Panc1 (cell line): ENCODE results near the gene TMSB10. TPM values are rescaled to one million over a fixed set of nuclear protein-coding genes. Genes with fewer than 3 reads are reported as not detected.

Source experiments
- ATAC-seq: fragments of 200-7000 bp; cut with Tn5 transposase; 2 replicates; pipeline ENCODE4 v1.9.1; 2020; ENCODE audit warnings: mild to moderate bottlenecking, moderate library complexity
- BruUV-seq: library from RNA; stranded (reverse); fragments of 400-500 nt; replicated peaks from 2 replicates; lab custom pipeline; 2021; lab: Mats Ljungman, UMichigan
- CTCF ChIA-PET: fragments of 300-600 bp; sonication (Branson Sonifier 250); formaldehyde crosslinking; loops from one replicate; lab custom pipeline; 2022; ENCODE audit warnings: antibody characterized with exemption; lab: Charles Lee
- POLR2A ChIA-PET: fragments of 300-600 bp; sonication (Branson Sonifier 250); formaldehyde crosslinking; loops from one replicate; lab custom pipeline; 2022; ENCODE audit warnings: antibody characterized with exemption; lab: Charles Lee
- DNase-seq: peaks from one replicate; pipeline ENCODE4 v3.0.0-alpha.2; 2010; ENCODE audit warnings: low read depth, low spot score
- H3K27ac ChIP-seq: 2 replicates; pipeline ENCODE4 v1.5.1; 2011; ENCODE audit warnings: mild to moderate bottlenecking, low read length, inconsistent platforms
- H3K27me3 ChIP-seq: fragments of 200-500 bp; sonication (Bioruptor generic); 2 replicates; pipeline ENCODE4 v1.6.0; 2014; ENCODE audit warnings: low read length, inconsistent platforms; ENCODE audit not compliant: control insufficient read depth, insufficient read depth
- H3K36me3 ChIP-seq: fragments of 200-500 bp; sonication (Bioruptor generic); 2 replicates; pipeline ENCODE4 v1.5.1; 2014; ENCODE audit warnings: inconsistent platforms, mild to moderate bottlenecking, low read length, moderate library complexity; ENCODE audit not compliant: control insufficient read depth, insufficient read depth
- H3K4me1 ChIP-seq: 2 replicates; pipeline ENCODE4 v1.5.1; 2011; ENCODE audit warnings: inconsistent platforms, mild to moderate bottlenecking, low read length, moderate library complexity; ENCODE audit not compliant: control insufficient read depth, insufficient read depth
- H3K4me3 ChIP-seq, 2 experiments: 2 replicates each; pipeline ENCODE4 v1.5.1; 2011 to 2012; ENCODE audit warnings: low read depth in 2 of 2, low read length in 2 of 2, mild to moderate bottlenecking in 2 of 2, inconsistent platforms in 1 of 2, moderate library complexity in 1 of 2
- H3K9me3 ChIP-seq: fragments of 200-500 bp; sonication (Bioruptor generic); 2 replicates; pipeline ENCODE4 v1.5.1; 2014; ENCODE audit warnings: low read depth, mild to moderate bottlenecking, inconsistent platforms, low read length, moderate library complexity; ENCODE audit not compliant: control insufficient read depth, insufficient read depth
- POLR2AphosphoS5 ChIP-seq: IDR thresholded peaks from 2 replicates; pipeline ENCODE4 v1.6.1; 2012; ENCODE audit warnings: mild to moderate bottlenecking, low read depth, low read length, moderate library complexity
- SIN3A ChIP-seq: IDR thresholded peaks from 2 replicates; pipeline ENCODE4 v1.6.1; 2012; ENCODE audit warnings: low read depth, mild to moderate bottlenecking, low read length, moderate library complexity, borderline replicate concordance; ENCODE audit not compliant: insufficient read depth
- TCF7L2 ChIP-seq: IDR thresholded peaks from 2 replicates; pipeline ENCODE4 v1.6.1; 2011; ENCODE audit warnings: mild to moderate bottlenecking, low read depth, low read length, inconsistent platforms
- in situ Hi-C: cut with HindIII; loops from 2 replicates; pipeline ENCODE4 v1.10.0; 2016; ENCODE audit warnings: low sequenced_read_pairs, low pct_unique_long_range_greater_than_20kb
- intact Hi-C: fragments of 100-400 bp; cut with micrococcal nuclease; formaldehyde crosslinking; loops from one replicate; pipeline ENCODE4 v1.10.0; 2022; ENCODE audit not compliant: unreplicated experiment
- total RNA-seq: library from RNA; stranded (reverse); gene quantifications from one replicate; pipeline ENCODE4 v1.2.1, GENCODE V29; 2021; ENCODE audit not compliant: unreplicated experiment
- TF ChIP-seq, protein P1 (sequence below): fragments of 450-650 bp; IDR thresholded peaks from 2 replicates; pipeline ENCODE4 v1.5.1; 2017; ENCODE audit warnings: mild to moderate bottlenecking
- TF ChIP-seq, protein P2 (sequence below), 2 experiments: IDR thresholded peaks; 2 replicates each; pipeline ENCODE4 v1.6.1; 2011 to 2012; ENCODE audit warnings: low read depth in 2 of 2, control low read depth in 1 of 2, low read length in 1 of 2, mild to moderate bottlenecking in 1 of 2, moderate library complexity in 1 of 2; ENCODE audit not compliant: insufficient read depth in 1 of 2

The TMSB10 gene
- total RNA-seq, 1 experiment from 2014 or later = 1,916 TPM

DNA sequence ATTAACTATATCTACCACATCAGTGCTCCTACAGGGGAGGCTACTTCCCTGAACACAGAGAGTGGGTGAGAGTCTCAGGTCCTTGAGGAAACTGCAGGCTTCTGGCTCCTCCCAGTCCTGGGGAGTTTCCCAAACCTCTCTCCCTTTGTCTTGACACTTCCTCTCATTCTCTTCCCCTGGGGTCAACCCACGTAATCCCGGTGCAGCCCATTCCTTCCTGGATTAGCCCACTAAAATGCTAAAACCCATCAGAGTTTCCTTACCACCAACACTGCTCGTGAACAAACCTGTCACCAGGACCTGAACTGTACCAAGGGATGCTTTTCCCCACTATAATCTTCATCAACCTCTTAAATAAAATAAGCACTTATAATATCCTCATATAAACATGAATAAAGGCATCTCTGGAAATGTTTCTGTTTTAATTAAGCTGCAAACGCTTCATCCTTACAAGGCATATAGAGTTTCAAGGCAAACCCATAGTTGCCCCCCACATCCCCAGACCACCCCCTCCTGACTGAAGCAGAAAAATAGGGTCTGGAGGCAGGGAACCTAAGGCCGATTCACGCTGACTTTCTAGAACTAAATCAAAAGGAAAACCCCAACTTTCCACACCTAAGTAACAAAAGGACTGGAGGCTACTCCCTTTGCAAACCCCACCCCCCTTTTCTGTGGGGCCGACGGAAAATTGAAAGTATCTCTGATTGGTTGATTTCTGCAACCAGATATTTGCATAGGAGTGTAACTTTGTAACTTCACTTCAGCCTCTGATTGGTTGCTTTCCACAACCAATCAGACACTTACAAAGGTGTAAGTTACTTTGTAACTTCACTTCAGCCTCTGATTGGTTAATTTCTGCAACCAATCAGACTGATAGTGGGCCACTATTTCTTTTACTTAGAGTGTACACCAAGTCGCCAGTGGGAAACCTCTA is 19.0 kb downstream of the TMSB10 start:
- ChIA-PET POLR2A (interaction anchor here (0.5 to 0.6 kb wide), 2 partner anchors 18 to 344 kb away, joined by 4 to 10 read pairs; no protein-coding TSS in a partner anchor), CTCF (no interaction called here)
- Histone ChIP-seq H3K27ac (peak overlapping the region; percentile 62; the same call in 1 of the 2 replicates), H3K9me3 (no peaks in the 10 kb centered on the region), H3K36me3 (no peaks in the 10 kb centered on the region), H3K4me1 (peaks cover 29% of the 10 kb centered on the region), H3K27me3 (no peaks in the 10 kb centered on the region), H3K4me3 (peak overlapping the region in 1 of 2 experiments; percentile 27; a peak in 2 of 4 replicates)
- intact Hi-C loops = loop anchor here (5.0 kb wide), 1 partner anchor 427 kb away; no protein-coding TSS in a partner anchor
- DNase-seq = no peak
- in situ Hi-C loops = no loop called here
- TF ChIP-seq POLR2AphosphoS5 (no peak), SIN3A (no peak), TCF7L2 (no peak)
- TF ChIP-seq, protein P1, sequence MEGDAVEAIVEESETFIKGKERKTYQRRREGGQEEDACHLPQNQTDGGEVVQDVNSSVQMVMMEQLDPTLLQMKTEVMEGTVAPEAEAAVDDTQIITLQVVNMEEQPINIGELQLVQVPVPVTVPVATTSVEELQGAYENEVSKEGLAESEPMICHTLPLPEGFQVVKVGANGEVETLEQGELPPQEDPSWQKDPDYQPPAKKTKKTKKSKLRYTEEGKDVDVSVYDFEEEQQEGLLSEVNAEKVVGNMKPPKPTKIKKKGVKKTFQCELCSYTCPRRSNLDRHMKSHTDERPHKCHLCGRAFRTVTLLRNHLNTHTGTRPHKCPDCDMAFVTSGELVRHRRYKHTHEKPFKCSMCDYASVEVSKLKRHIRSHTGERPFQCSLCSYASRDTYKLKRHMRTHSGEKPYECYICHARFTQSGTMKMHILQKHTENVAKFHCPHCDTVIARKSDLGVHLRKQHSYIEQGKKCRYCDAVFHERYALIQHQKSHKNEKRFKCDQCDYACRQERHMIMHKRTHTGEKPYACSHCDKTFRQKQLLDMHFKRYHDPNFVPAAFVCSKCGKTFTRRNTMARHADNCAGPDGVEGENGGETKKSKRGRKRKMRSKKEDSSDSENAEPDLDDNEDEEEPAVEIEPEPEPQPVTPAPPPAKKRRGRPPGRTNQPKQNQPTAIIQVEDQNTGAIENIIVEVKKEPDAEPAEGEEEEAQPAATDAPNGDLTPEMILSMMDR = no peak
- TF ChIP-seq, protein P2, sequence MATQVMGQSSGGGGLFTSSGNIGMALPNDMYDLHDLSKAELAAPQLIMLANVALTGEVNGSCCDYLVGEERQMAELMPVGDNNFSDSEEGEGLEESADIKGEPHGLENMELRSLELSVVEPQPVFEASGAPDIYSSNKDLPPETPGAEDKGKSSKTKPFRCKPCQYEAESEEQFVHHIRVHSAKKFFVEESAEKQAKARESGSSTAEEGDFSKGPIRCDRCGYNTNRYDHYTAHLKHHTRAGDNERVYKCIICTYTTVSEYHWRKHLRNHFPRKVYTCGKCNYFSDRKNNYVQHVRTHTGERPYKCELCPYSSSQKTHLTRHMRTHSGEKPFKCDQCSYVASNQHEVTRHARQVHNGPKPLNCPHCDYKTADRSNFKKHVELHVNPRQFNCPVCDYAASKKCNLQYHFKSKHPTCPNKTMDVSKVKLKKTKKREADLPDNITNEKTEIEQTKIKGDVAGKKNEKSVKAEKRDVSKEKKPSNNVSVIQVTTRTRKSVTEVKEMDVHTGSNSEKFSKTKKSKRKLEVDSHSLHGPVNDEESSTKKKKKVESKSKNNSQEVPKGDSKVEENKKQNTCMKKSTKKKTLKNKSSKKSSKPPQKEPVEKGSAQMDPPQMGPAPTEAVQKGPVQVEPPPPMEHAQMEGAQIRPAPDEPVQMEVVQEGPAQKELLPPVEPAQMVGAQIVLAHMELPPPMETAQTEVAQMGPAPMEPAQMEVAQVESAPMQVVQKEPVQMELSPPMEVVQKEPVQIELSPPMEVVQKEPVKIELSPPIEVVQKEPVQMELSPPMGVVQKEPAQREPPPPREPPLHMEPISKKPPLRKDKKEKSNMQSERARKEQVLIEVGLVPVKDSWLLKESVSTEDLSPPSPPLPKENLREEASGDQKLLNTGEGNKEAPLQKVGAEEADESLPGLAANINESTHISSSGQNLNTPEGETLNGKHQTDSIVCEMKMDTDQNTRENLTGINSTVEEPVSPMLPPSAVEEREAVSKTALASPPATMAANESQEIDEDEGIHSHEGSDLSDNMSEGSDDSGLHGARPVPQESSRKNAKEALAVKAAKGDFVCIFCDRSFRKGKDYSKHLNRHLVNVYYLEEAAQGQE (IDR thresholded peaks at IDR 0.05; ENCODE audit: insufficient read depth in 1 of 2, low read depth in 2 of 2, low read length in 1 of 2) = no peak
- BruUV-seq = no TSS peak
- no peak for ATAC-seq

DNA sequence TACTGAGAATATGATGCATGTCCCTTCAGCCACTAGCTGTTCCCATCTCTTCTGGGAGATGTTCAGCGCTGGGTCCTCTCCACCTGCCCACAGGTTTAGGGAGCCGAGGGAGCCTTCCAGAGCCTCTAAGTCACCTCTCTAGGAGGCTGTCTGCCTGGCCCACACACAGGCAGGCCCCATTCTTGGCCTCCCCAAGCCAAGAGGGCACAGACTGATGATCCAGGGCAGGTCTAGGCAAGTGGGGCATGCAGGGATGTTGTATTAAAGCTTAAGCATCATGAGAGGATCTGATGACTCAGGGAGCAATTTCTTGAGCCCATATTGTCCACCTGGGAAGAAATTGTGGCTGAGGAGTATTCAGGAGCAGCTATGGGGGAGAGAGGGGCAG is 19.9 kb downstream of the TMSB10 start:
- BruUV-seq = no TSS peak
- Histone ChIP-seq H3K9me3 (no peaks in the 10 kb centered on the region), H3K36me3 (no peaks in the 10 kb centered on the region), H3K4me1 (peaks cover 20% of the 10 kb centered on the region), H3K27ac (peak overlapping the region; percentile 46), H3K27me3 (no peaks in the 10 kb centered on the region), H3K4me3 (peak overlapping the region; percentile 62 to 79)
- in situ Hi-C loops (no loop called here), intact Hi-C loops (loop anchor here (5.0 kb wide), 1 partner anchor 428 kb away; no protein-coding TSS in a partner anchor)
- ChIA-PET POLR2A (interaction anchor here (0.9 to 1.3 kb wide), 2 partner anchors 13 to 46 kb away, joined by 3 to 4 read pairs; partner anchors contain the start of gene KCMF1), CTCF (interaction anchor here (0.6 to 1.7 kb wide), 10 partner anchors 13 to 92 kb away, joined by 3 to 8 read pairs (median 4); partner anchors contain the start of gene KCMF1)
- DNase-seq = no peak
- ATAC-seq = peak; percentile 1
- no peak for TF ChIP-seq TCF7L2
- TF ChIP-seq, protein P1 = no peak
- no peak for TF ChIP-seq POLR2AphosphoS5
- TF ChIP-seq, protein P2 (IDR thresholded peaks at IDR 0.05; ENCODE audit: insufficient read depth in 1 of 2, low read depth in 2 of 2, low read length in 1 of 2) = no peak
